Measurements from ENCODE around the gene USP49.
A peak's percentile ranks its signal among the peaks of the same experiment; 100 is the strongest.

Gene USP49

GRCh38 chr6:41759905-41760579 lies 135.1 kb downstream of the USP49 start:
- DNase-seq: no peak
- 72% methylated on average over 2 of the region's 2 CpGs for WGBS
- H2BK120ac ChIP-seq (ENCODE audit: low read depth, low read length): no peak overlapping the region

GRCh38 chr6:41759106-41759904 lies 135.9 kb downstream of the USP49 start:
- Histone ChIP-seq H2BK5ac (ENCODE audit: low read depth, low read length, poor library complexity, severe bottlenecking) (no peak overlapping the region), H3K23ac (ENCODE audit: low read length in 2 of 2) (no peak overlapping the region), H2BK120ac (ENCODE audit: low read depth, low read length) (no peak overlapping the region), H3K4me2 (ENCODE audit: low read length, poor library complexity, severe bottlenecking) (no peak overlapping the region), H3K9ac (ENCODE audit: low read length) (no peak overlapping the region), H3K27me3 (ENCODE audit: control insufficient read depth in 1 of 2, insufficient read depth in 1 of 2, low read length in 2 of 2) (peaks cover 0 to 31% of the 10 kb centered on the region in 2 experiments), H3K4me3 (ENCODE audit: insufficient read depth in 1 of 2, low read depth in 1 of 2, low read length in 2 of 2) (no peak overlapping the region), H4K8ac (ENCODE audit: low read length) (no peak overlapping the region), H3K18ac (ENCODE audit: low read depth in 1 of 2, low read length in 2 of 2) (peak overlapping the region in 1 of 2 experiments; percentile 21), H3K79me1 (replicated peaks; ENCODE audit: low read length, poor library complexity, severe bottlenecking) (no peaks in the 10 kb centered on the region), H2BK15ac (ENCODE audit: low read depth, poor library complexity, severe bottlenecking) (no peak overlapping the region), H3K14ac (ENCODE audit: low read length in 2 of 2) (no peak overlapping the region), H2AFZ (ENCODE audit: low read depth, low read length) (no peak overlapping the region), H2AK5ac (ENCODE audit: low read length, severe bottlenecking) (no peak overlapping the region), H3K27ac (ENCODE audit: low read length, poor library complexity, severe bottlenecking) (no peak overlapping the region), H3K4me1 (ENCODE audit: control insufficient read depth, insufficient read depth, low read depth, low read length) (peaks cover 5% of the 10 kb centered on the region), H2BK12ac (ENCODE audit: low read length in 2 of 2) (no peak overlapping the region), H3K36me3 (ENCODE audit: control insufficient read depth in 1 of 2, insufficient read depth in 2 of 2, low read depth in 1 of 2, low read length in 2 of 2) (no peaks in the 10 kb centered on the region), H3K4ac (ENCODE audit: low read depth in 1 of 2, low read length in 2 of 2) (no peak overlapping the region), H3K9me3 (ENCODE audit: control insufficient read depth, low read length) (no peaks in the 10 kb centered on the region), H4K91ac (ENCODE audit: low read length) (no peak overlapping the region)
- WGBS: 88% methylated on average over 12 of the region's 13 CpGs
- DNase-seq: no peak

More at GRCh38 chr6:41759905-41760579, 135.1 kb downstream of the USP49 start:
- H2AFZ ChIP-seq (ENCODE audit: low read depth, low read length): no peak overlapping the region
- H3K4me3 ChIP-seq (ENCODE audit: insufficient read depth in 1 of 2, low read depth in 1 of 2, low read length in 2 of 2): no peak overlapping the region
- H3K4me1 ChIP-seq (ENCODE audit: control insufficient read depth, insufficient read depth, low read depth, low read length): peaks cover 5% of the 10 kb centered on the region
- no peak overlapping the region for H3K9ac ChIP-seq (ENCODE audit: low read length)
- H3K27ac ChIP-seq (ENCODE audit: low read length, poor library complexity, severe bottlenecking): no peak overlapping the region
- H3K4ac ChIP-seq (ENCODE audit: low read depth in 1 of 2, low read length in 2 of 2): no peak overlapping the region
- no peak overlapping the region for H3K23ac ChIP-seq (ENCODE audit: low read length in 2 of 2)
- H3K9me3 ChIP-seq (ENCODE audit: control insufficient read depth, low read length): no peaks in the 10 kb centered on the region
- no peak overlapping the region for H4K91ac ChIP-seq (ENCODE audit: low read length)
- no peaks in the 10 kb centered on the region for H3K36me3 ChIP-seq (ENCODE audit: control insufficient read depth in 1 of 2, insufficient read depth in 2 of 2, low read depth in 1 of 2, low read length in 2 of 2)
- H3K79me1 ChIP-seq (replicated peaks; ENCODE audit: low read length, poor library complexity, severe bottlenecking): no peaks in the 10 kb centered on the region
- no peak overlapping the region for H3K18ac ChIP-seq (ENCODE audit: low read depth in 1 of 2, low read length in 2 of 2)
- no peak overlapping the region for H2BK12ac ChIP-seq (ENCODE audit: low read length in 2 of 2)
- H2AK5ac ChIP-seq (ENCODE audit: low read length, severe bottlenecking): no peak overlapping the region
- no peak overlapping the region for H3K4me2 ChIP-seq (ENCODE audit: low read length, poor library complexity, severe bottlenecking)
- peaks cover 0 to 27% of the 10 kb centered on the region in 2 experiments for H3K27me3 ChIP-seq (ENCODE audit: control insufficient read depth in 1 of 2, insufficient read depth in 1 of 2, low read length in 2 of 2)
- no peak overlapping the region for H4K8ac ChIP-seq (ENCODE audit: low read length)
- no peak overlapping the region for H2BK5ac ChIP-seq (ENCODE audit: low read depth, low read length, poor library complexity, severe bottlenecking)
- peak overlapping the region in 1 of 2 experiments; percentile 10 for H3K14ac ChIP-seq (ENCODE audit: low read length in 2 of 2)
- no peak overlapping the region for H2BK15ac ChIP-seq (ENCODE audit: low read depth, poor library complexity, severe bottlenecking)

GRCh38 chr6:41758641-41759035 lies 136.5 kb downstream of the USP49 start:
- 94% methylated on average over 6 of the region's 6 CpGs for WGBS
- H3K9me3 ChIP-seq (ENCODE audit: control insufficient read depth, low read length): no peaks in the 10 kb centered on the region

GRCh38 chr6:41757931-41758640 lies 137.1 kb downstream of the USP49 start:
- no peak overlapping the region for H3K9ac ChIP-seq (ENCODE audit: low read length)
- no peak overlapping the region for H2BK12ac ChIP-seq (ENCODE audit: low read length in 2 of 2)
- no peak overlapping the region for H4K91ac ChIP-seq (ENCODE audit: low read length)
- H3K27ac ChIP-seq (ENCODE audit: low read length, poor library complexity, severe bottlenecking): no peak overlapping the region
- peaks cover 10 to 41% of the 10 kb centered on the region in 2 experiments for H3K27me3 ChIP-seq (ENCODE audit: control insufficient read depth in 1 of 2, insufficient read depth in 1 of 2, low read length in 2 of 2)
- no peak overlapping the region for H2BK15ac ChIP-seq (ENCODE audit: low read depth, poor library complexity, severe bottlenecking)
- no peak overlapping the region for H2BK120ac ChIP-seq (ENCODE audit: low read depth, low read length)
- no peak overlapping the region for H2AK5ac ChIP-seq (ENCODE audit: low read length, severe bottlenecking)
- H3K9me3 ChIP-seq (ENCODE audit: control insufficient read depth, low read length): no peaks in the 10 kb centered on the region
- peaks cover 5% of the 10 kb centered on the region for H3K4me1 ChIP-seq (ENCODE audit: control insufficient read depth, insufficient read depth, low read depth, low read length)
- H3K4me3 ChIP-seq (ENCODE audit: insufficient read depth in 1 of 2, low read depth in 1 of 2, low read length in 2 of 2): no peak overlapping the region
- H4K8ac ChIP-seq (ENCODE audit: low read length): no peak overlapping the region
- no peaks in the 10 kb centered on the region for H3K79me1 ChIP-seq (replicated peaks; ENCODE audit: low read length, poor library complexity, severe bottlenecking)
- H3K18ac ChIP-seq (ENCODE audit: low read depth in 1 of 2, low read length in 2 of 2): no peak overlapping the region
- no peak overlapping the region for H2BK5ac ChIP-seq (ENCODE audit: low read depth, low read length, poor library complexity, severe bottlenecking)
- H3K36me3 ChIP-seq (ENCODE audit: control insufficient read depth in 1 of 2, insufficient read depth in 2 of 2, low read depth in 1 of 2, low read length in 2 of 2): no peaks in the 10 kb centered on the region
- H3K4ac ChIP-seq (ENCODE audit: low read depth in 1 of 2, low read length in 2 of 2): no peak overlapping the region
- DNase-seq: no peak
- no peak overlapping the region for H3K14ac ChIP-seq (ENCODE audit: low read length in 2 of 2)
- H3K4me2 ChIP-seq (ENCODE audit: low read length, poor library complexity, severe bottlenecking): no peak overlapping the region
- H3K23ac ChIP-seq (ENCODE audit: low read length in 2 of 2): no peak overlapping the region
- WGBS: 71% methylated on average over 7 of the region's 8 CpGs
- H2AFZ ChIP-seq (ENCODE audit: low read depth, low read length): no peak overlapping the region

More at GRCh38 chr6:41758641-41759035, 136.5 kb downstream of the USP49 start:
- Histone ChIP-seq H3K27me3 (ENCODE audit: control insufficient read depth in 1 of 2, insufficient read depth in 1 of 2, low read length in 2 of 2) (peaks cover 5 to 38% of the 10 kb centered on the region in 2 experiments), H2AK5ac (ENCODE audit: low read length, severe bottlenecking) (no peak overlapping the region), H4K91ac (ENCODE audit: low read length) (no peak overlapping the region), H2BK15ac (ENCODE audit: low read depth, poor library complexity, severe bottlenecking) (no peak overlapping the region), H3K36me3 (ENCODE audit: control insufficient read depth in 1 of 2, insufficient read depth in 2 of 2, low read depth in 1 of 2, low read length in 2 of 2) (no peaks in the 10 kb centered on the region), H4K8ac (ENCODE audit: low read length) (no peak overlapping the region), H3K4me1 (ENCODE audit: control insufficient read depth, insufficient read depth, low read depth, low read length) (peaks cover 5% of the 10 kb centered on the region), H2AFZ (ENCODE audit: low read depth, low read length) (no peak overlapping the region), H3K9ac (ENCODE audit: low read length) (no peak overlapping the region), H2BK5ac (ENCODE audit: low read depth, low read length, poor library complexity, severe bottlenecking) (no peak overlapping the region), H3K4me3 (ENCODE audit: insufficient read depth in 1 of 2, low read depth in 1 of 2, low read length in 2 of 2) (no peak overlapping the region), H3K4me2 (ENCODE audit: low read length, poor library complexity, severe bottlenecking) (no peak overlapping the region), H2BK12ac (ENCODE audit: low read length in 2 of 2) (no peak overlapping the region), H2BK120ac (ENCODE audit: low read depth, low read length) (no peak overlapping the region), H3K4ac (ENCODE audit: low read depth in 1 of 2, low read length in 2 of 2) (no peak overlapping the region), H3K27ac (ENCODE audit: low read length, poor library complexity, severe bottlenecking) (no peak overlapping the region), H3K23ac (ENCODE audit: low read length in 2 of 2) (no peak overlapping the region), H3K79me1 (replicated peaks; ENCODE audit: low read length, poor library complexity, severe bottlenecking) (no peaks in the 10 kb centered on the region), H3K18ac (ENCODE audit: low read depth in 1 of 2, low read length in 2 of 2) (peak overlapping the region in 1 of 2 experiments; percentile 21), H3K14ac (ENCODE audit: low read length in 2 of 2) (no peak overlapping the region)
- DNase-seq: no peak
